Natural killer cell treated with Interleukin-12 subunit alpha and Interleukin-12 subunit beta and Interleukin-15 and Interleukin-18, amount 100 ng/mL, for 72 hours (primary cell): ENCODE results near the gene OR10A6. TPM values are rescaled to one million over a fixed set of nuclear protein-coding genes. Genes with fewer than 3 reads are reported as not detected.

ENCODE experiments used
- ATAC-seq, 2 donors: fragments of 150-1000 bp; cut with Tn5 transposase in 1 of 2; sonication (Bioruptor Pico), chemical (Tn5 transposase) in 1 of 2; 2 replicates each; pipeline ENCODE4 v1.10.0; 2021
- DNase-seq: peaks from one replicate; pipeline ENCODE4 v3.0.0; 2022; ENCODE audit warnings: low spot score
- H3K27ac Mint-ChIP-seq, 2 donors: 1 replicate in 1 of 2; 2 replicates in 1 of 2; pipeline ENCODE4 v1.8.0; 2022; ENCODE audit warnings: mixed read lengths in 2 of 2, mild to moderate bottlenecking in 1 of 2, moderate library complexity in 1 of 2
- H3K27me3 Mint-ChIP-seq, 2 donors: 1 replicate in 1 of 2; 2 replicates in 1 of 2; pipeline ENCODE4 v1.8.0; 2022; ENCODE audit warnings: mixed read lengths in 2 of 2
- H3K36me3 Mint-ChIP-seq: one replicate; pipeline ENCODE4 v1.8.0; 2022; ENCODE audit warnings: mixed read lengths
- H3K4me1 Mint-ChIP-seq, 2 donors: 1 replicate in 1 of 2; 2 replicates in 1 of 2; pipeline ENCODE4 v1.8.0; 2022; ENCODE audit warnings: low read depth in 2 of 2, mixed read lengths in 2 of 2, mild to moderate bottlenecking in 1 of 2
- H3K4me3 Mint-ChIP-seq: one replicate; pipeline ENCODE4 v1.8.0; 2022; ENCODE audit warnings: mixed read lengths
- H3K9me3 Mint-ChIP-seq: 2 replicates; pipeline ENCODE4 v1.8.0; 2022; ENCODE audit warnings: mixed read lengths
- total RNA-seq, 2 donors: library from RNA; stranded (reverse); gene quantifications; one replicate each; pipeline ENCODE4 v1.2.3, GENCODE V29; 2022

The OR10A6 gene
- total RNA-seq, 2 donors from 2014 or later = not detected

DNA sequence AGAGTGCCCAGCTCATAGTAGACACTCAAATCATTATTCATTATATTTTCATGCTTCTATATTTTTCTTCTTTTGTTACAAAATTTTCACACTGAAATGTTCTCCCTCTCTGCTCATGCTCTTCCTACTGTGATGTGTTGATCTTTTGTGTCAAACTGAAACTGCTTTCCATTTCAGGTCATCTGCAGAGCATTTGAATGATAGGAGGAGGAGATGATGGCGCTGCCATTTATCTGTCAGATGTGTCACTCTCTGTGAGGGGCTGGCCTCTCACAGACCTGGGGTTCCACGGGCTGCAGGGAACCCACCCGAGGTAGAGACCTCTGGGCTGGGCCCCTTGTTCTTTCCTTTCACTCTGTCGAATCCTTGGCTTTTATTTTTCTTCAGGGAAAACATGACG is 41.1 kb downstream of the OR10A6 start:
- ATAC-seq = no peak
- H3K9me3 Mint-ChIP-seq = no peaks in the 10 kb centered on the region

DNA sequence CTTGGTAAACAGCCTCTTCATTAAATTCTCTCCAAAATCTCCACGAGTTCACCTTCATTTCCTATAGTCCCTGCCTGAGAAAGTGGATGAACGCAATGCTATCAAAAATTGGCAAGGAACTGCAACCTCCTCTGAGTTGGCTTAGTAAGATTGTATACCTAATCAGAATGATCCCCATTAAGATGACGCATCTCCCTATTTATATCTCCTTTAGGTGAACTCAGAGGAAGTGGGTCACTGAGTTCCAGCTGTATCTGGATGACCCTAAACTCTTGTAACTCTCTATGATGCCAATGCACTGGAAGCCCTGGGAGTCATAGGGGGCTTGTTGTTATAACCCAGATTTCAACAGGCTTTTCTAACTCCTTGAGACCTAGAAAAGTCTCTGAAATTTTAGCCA is 48.2 kb downstream of the OR10A6 start:
- Mint-ChIP-seq H3K4me3 (no peak overlapping the region), H3K9me3 (no peaks in the 10 kb centered on the region), H3K4me1 (no peaks in the 10 kb centered on the region), H3K36me3 (no peaks in the 10 kb centered on the region), H3K27me3 (peaks cover 2 to 15% of the 10 kb centered on the region in 2 donors), H3K27ac (no peak overlapping the region)
- DNase-seq (no peak), ATAC-seq (no peak)

More for the DNA sequence above, 41.1 kb downstream of the OR10A6 start:
- no peak overlapping the region for H3K27ac Mint-ChIP-seq
- no peaks in the 10 kb centered on the region for H3K36me3 Mint-ChIP-seq
- DNase-seq = no peak
- H3K4me1 Mint-ChIP-seq = no peaks in the 10 kb centered on the region
- peaks cover 7 to 13% of the 10 kb centered on the region in 2 donors for H3K27me3 Mint-ChIP-seq
- H3K4me3 Mint-ChIP-seq = no peak overlapping the region

Other genes with a start within 250 kb of the OR10A6 start
- gene OVCH2, start 224.8 kb downstream of the OR10A6 start, total RNA-seq = not detected
- not detected for gene OR5P2, start 134.3 kb downstream of the OR10A6 start, total RNA-seq
- not detected for gene OR5P3, start 100.4 kb downstream of the OR10A6 start, total RNA-seq
- gene OR10A3, start 10.4 kb upstream of the OR10A6 start, total RNA-seq = not detected
- gene NLRP10, start 34.2 kb upstream of the OR10A6 start, total RNA-seq = not detected
- gene EIF3F, start 56.1 kb upstream of the OR10A6 start, total RNA-seq = 100 to 1,000 TPM; 186 to 208 TPM
- not detected for gene TUB, start 149.9 kb upstream of the OR10A6 start, total RNA-seq
- 1 to 10 TPM; 1.4 to 4.3 TPM for gene RIC3, start 237.8 kb upstream of the OR10A6 start, total RNA-seq